Ovary (tissue), 9 donors: ENCODE data around the gene SPATA9. TPM values are rescaled to one million over a fixed set of nuclear protein-coding genes. Genes with fewer than 3 reads are reported as not detected.

ENCODE experiments used
- DNase-seq, 5 donors: peaks; one replicate each; pipeline ENCODE4 v3.0.0-alpha.2; 2019 to 2020
- H3K27ac ChIP-seq, 2 donors: fragments of 200-600 bp; one replicate each; pipeline versions ENCODE4 v1.5.1 to v1.8.0; 2019 to 2022
- H3K27me3 ChIP-seq: fragments of 200-600 bp; one replicate; pipeline ENCODE4 v1.8.0; 2022
- H3K36me3 ChIP-seq: fragments of 200-600 bp; sonication (generic); one replicate; pipeline ENCODE4 v1.5.1; 2019
- H3K4me1 ChIP-seq: one replicate; pipeline ENCODE4 v1.8.1; 2013; ENCODE audit warnings: mild to moderate bottlenecking, moderate library complexity; ENCODE audit not compliant: insufficient read depth
- H3K4me3 ChIP-seq: fragments of 200-600 bp; sonication (generic); one replicate; pipeline ENCODE4 v1.5.1; 2017
- H3K9me3 ChIP-seq, 2 donors: fragments of 200-600 bp in 1 of 2; sonication (generic) in 1 of 2; one replicate each; pipeline versions ENCODE4 v1.5.1 to v1.8.1; 2013 to 2019; ENCODE audit warnings: mild to moderate bottlenecking in 1 of 2, moderate library complexity in 1 of 2
- CTCF ChIP-seq, 3 donors: fragments of 450-650 bp in 2 of 3; fragments of 200-600 bp in 1 of 3; IDR thresholded peaks; one replicate each; pipeline versions ENCODE4 v1.5.1 to v1.8.0; 2016 to 2022; ENCODE audit warnings: antibody characterized with exemption in 3 of 3, mild to moderate bottlenecking in 1 of 3
- EP300 ChIP-seq: sonication (generic); formaldehyde crosslinking; IDR thresholded peaks from one replicate; pipeline ENCODE4 v1.6.1; 2017; ENCODE audit warnings: antibody characterized with exemption
- POLR2A ChIP-seq: fragments of 450-650 bp; IDR thresholded peaks from one replicate; pipeline ENCODE4 v1.6.1; 2017; ENCODE audit warnings: antibody characterized with exemption, mild to moderate bottlenecking, moderate library complexity
- WGBS, 3 donors: extraction: QIAGEN DNeasy Blood & Tissue Kit in 1 of 3; methylation state at CpG; one replicate each; pipeline versions ENCODE4 v1.1.5 to v1.1.7; 2013 to 2017; 5-methylcytosine and 5-hydroxymethylcytosine counted together
- intact Hi-C, 4 donors: fragments of 100-400 bp; cut with DNase I; formaldehyde crosslinking; loops; one replicate each; pipeline versions ENCODE4 v1.11.0 to v1.15.1; 2022 to 2023
- polyA plus RNA-seq, 2 donors: library from polyadenylated mRNA; stranded (reverse); fragments of 200-250 nt in 1 of 2; fragments of 350-450 nt in 1 of 2; fragmentation: Illumina TruSeq in 1 of 2; extraction: RNeasy Lipid Tissue Mini Kit (QIAGEN cat#74804) in 1 of 2; gene quantifications; one replicate each; pipeline ENCODE4 v1.2.3, GENCODE V29; 2013 to 2014
- total RNA-seq, 7 donors: library from RNA; depleted of rRNA in 2 of 7; stranded (reverse); fragments of >200 nt in 2 of 7; fragmentation: NEBNext Ultra II Directional in 3 of 7; extraction: Animal tissue kit (Norgen Biotek cat#: 25700) in 3 of 7; gene quantifications; one replicate each; pipeline versions ENCODE4 v1.1.0 to v1.2.4, GENCODE V29; 2016 to 2023
- donor health status: DM: no; HTN: no; CAD: no; lungs with moderate emphysema.
- donor health status: DM: no; HTN: no; CAD: no.
- donor health status: Bipolar disorder and iron deficiency.
- donor health status: DM: yes; HTN: yes; CAD: no.
- donor health status: DM: no; HTN: no; CAD: no.
- donor health status: DM: yes; HTN: yes; CAD: no.

The SPATA9 gene
- total and polyA plus RNA-seq, 9 donors = 0.46 to 1.7 (median 0.89) TPM

DNA sequence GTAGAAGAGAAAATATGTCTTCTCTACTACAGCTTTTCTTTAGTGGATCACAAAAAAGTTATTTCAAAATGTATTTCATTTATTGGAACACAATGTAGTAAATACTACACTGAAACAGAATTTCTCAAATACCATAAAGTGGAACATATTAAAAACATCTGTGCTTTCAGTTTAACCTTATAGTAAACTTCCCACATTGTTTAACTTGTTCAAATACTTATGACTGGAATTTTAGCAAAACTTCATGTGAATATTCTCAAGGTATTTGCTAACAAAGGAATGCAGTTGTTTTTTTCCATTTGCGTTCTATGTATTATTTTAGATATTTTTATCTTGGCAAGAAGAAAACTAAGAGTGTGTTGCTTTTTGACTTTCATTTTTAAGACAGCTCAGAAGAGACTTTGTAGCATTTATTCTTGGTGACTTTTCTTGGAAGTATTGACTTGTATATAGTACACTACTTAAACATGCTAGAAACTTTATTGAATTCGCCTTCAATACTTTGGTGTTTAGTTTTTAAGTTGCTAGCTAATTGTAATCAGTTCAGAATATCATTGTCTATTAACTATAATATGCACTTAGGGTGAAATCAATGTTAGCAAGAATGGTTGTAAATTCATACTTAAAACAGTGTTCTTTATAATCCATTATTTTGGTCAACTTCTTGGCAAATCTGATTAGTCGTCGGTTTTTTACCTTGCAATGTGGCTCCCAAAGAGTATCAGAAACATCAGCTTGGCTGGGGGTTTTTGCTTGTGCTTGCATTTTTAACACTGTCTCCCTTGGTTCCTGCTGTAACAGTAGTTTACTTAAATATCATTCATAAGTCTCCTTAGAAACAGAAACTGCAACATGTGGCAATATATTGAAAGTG lies 43.4 kb upstream of the SPATA9 start:
- 10 to 31% (median 16%) methylated on average over 4 of the region's 4 CpGs for WGBS, 3 donors
- Histone ChIP-seq H3K27me3 (no peaks in the 10 kb centered on the region), H3K4me1 (peaks cover 19% of the 10 kb centered on the region), H3K9me3 (no peaks in the 10 kb centered on the region), H3K36me3 (no peaks in the 10 kb centered on the region), H3K4me3 (no peak overlapping the region), H3K27ac (peak overlapping the region in 1 of 2 donors; percentile 99)
- no peak for DNase-seq
- intact Hi-C loops = no loop called here
- TF ChIP-seq EP300 = no peak
- no peak for TF ChIP-seq CTCF (IDR thresholded peaks at IDR 0.05)
- TF ChIP-seq POLR2A = no peak

- H3K4me1 ChIP-seq = peaks cover 20% of the 10 kb centered on the region
- H3K9me3 ChIP-seq = no peaks in the 10 kb centered on the region
- no peak for TF ChIP-seq CTCF (IDR thresholded peaks at IDR 0.05)
- TF ChIP-seq EP300 = no peak
- TF ChIP-seq POLR2A = no peak
- H3K27ac ChIP-seq = peak overlapping the region in 1 of 2 donors; percentile 99
- no peak for DNase-seq
- WGBS, 3 donors = 15 to 36% (median 25%) methylated on average over 5 of the region's 5 CpGs
- intact Hi-C loops = no loop called here
- H3K27me3 ChIP-seq = no peaks in the 10 kb centered on the region
- no peaks in the 10 kb centered on the region for H3K36me3 ChIP-seq
- no peak overlapping the region for H3K4me3 ChIP-seq
Measured at GRCh38 chr5:95725071-95725820, 42.5 kb upstream of the SPATA9 start.

DNA sequence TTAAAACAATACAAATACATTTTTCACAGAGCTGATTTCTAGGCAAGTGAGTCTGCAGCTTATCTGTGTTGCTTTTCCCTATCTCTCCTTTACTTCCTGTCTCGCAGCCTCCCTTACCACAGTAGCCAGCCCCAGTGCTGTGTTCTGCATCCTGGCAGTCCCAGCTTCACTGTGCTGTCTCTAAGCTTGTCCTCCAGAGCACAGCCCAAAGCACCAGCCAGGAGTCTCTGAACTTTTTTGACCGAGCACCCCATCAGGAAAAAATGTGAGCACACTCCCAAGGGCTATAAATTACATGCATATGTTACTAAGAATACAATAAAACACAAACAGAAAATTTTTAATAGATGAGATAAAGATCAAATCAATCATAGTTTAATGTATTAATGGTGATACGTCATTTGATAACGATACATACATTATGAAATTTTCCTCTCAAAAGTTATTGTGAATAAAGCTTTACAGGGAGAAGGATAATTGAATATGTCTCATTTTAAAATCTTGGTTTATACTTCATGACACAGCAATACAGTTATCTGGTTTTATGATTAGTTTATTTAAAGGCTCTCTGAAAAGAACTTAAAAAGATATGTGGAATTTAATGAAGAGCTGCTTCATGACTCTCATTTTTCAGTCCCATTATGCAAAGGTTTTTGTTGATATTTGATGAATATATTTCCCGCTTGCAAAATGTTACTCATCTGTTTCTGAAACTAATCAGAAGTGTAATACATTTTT lies 41.0 kb upstream of the SPATA9 start:
- TF ChIP-seq CTCF (IDR thresholded peaks at IDR 0.05) = no peak
- TF ChIP-seq POLR2A = no peak
- no peak for TF ChIP-seq EP300
- Histone ChIP-seq H3K9me3 (no peaks in the 10 kb centered on the region), H3K4me1 (peaks cover 22% of the 10 kb centered on the region), H3K27me3 (no peaks in the 10 kb centered on the region), H3K27ac (no peak overlapping the region), H3K4me3 (no peak overlapping the region), H3K36me3 (no peaks in the 10 kb centered on the region)
- peak in 2 of 5 donors; percentile 47 to 51 for DNase-seq
- intact Hi-C loops = no loop called here
- 44 to 46% (median 46%) methylated on average over 5 of the region's 5 CpGs for WGBS, 3 donors

DNA sequence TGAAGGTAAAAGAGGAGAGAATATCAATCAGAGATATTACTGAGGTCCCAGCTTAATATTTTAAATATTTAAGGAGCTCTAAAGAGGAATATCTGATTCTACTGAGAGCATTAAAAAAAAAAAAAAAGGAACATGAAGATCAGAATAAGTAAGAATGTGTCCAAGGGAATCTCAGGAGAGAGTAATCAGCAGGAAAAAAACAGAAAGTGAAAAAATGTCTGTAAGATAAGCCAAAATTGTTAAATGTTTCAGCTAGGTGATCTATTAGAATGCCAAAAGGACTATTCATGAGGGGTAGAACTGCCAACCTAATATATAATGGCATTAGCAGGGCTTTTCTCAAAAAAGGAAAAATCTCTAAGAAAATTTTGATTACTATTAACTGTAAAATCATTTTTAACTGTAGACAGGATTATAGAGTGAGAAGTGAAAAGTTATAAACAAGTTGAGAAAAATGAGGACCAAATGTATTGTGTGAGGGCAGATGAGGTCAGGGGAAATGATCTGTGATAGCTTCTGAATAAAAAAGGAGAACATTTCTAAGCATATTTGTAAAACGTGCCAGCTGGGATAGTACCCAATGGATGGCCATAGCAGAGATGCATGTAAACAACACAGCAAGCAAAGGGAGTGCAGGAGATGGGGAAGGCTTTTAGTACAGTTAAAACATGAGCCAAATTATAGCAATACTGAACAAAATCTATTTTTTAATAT lies 38.9 kb upstream of the SPATA9 start:
- peak overlapping the region in 1 of 2 donors; percentile 46 for H3K27ac ChIP-seq

More for the DNA sequence above, 38.9 kb upstream of the SPATA9 start:
- H3K9me3 ChIP-seq = no peaks in the 10 kb centered on the region
- H3K27me3 ChIP-seq = no peaks in the 10 kb centered on the region
- no peaks in the 10 kb centered on the region for H3K36me3 ChIP-seq
- intact Hi-C loops = no loop called here
- 26 to 38% (median 38%) methylated on average over 1 of the region's 1 CpG for WGBS, 3 donors
- H3K4me1 ChIP-seq = peaks cover 13% of the 10 kb centered on the region
- no peak overlapping the region for H3K4me3 ChIP-seq
- no peak for DNase-seq
- TF ChIP-seq EP300 (no peak), CTCF (IDR thresholded peaks at IDR 0.05) (no peak), POLR2A (no peak)
